T47D (cell line): ENCODE data around the gene PPIB.

ENCODE experiments used
- DNase-seq, 2 experiments: peaks; one replicate each; pipeline versions ENCODE4 v3.0.0 to v3.0.0-alpha.2; 2011 to 2012; ENCODE audit warnings: low read depth in 1 of 2, low spot score in 1 of 2
- JUND ChIP-seq: IDR thresholded peaks from 2 replicates; pipeline ENCODE4 v1.6.1; 2012; ENCODE audit warnings: low read depth
- in situ Hi-C: cut with HindIII; loops from 2 replicates; pipeline ENCODE4 v1.10.0; 2016; ENCODE audit warnings: low sequenced_read_pairs, low pct_unique_long_range_greater_than_20kb

The PPIB gene

DNA sequence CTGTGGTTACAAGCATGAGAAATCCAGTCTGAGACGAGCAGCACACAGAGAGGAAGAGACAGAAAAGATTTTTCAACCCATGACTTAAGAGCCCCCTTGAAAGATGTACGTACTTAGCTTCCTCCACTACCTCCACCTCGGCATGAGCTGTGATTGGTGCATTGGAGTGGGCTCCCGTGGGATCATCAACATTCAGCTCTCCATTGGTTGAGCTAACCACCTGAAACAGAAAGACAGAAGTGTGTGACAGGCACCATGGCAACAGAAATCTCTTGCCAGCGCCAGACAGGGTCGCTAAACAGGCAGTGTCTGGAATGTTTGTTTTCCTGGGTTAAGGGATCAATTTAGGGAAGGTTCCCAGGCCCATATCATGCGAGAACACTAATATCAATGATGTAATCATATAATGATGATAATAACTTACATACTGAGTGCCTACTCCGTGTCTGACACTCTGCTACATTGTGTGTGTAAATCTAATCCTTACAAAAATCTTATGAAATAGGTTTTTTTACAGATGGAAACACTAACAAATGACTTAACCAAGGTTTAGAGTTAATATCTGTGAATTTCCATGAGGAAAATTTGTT lies 17.5 kb upstream of the PPIB start:
- in situ Hi-C loops: no loop called here
- DNase-seq: no peak
- no peak for TF ChIP-seq JUND

DNA sequence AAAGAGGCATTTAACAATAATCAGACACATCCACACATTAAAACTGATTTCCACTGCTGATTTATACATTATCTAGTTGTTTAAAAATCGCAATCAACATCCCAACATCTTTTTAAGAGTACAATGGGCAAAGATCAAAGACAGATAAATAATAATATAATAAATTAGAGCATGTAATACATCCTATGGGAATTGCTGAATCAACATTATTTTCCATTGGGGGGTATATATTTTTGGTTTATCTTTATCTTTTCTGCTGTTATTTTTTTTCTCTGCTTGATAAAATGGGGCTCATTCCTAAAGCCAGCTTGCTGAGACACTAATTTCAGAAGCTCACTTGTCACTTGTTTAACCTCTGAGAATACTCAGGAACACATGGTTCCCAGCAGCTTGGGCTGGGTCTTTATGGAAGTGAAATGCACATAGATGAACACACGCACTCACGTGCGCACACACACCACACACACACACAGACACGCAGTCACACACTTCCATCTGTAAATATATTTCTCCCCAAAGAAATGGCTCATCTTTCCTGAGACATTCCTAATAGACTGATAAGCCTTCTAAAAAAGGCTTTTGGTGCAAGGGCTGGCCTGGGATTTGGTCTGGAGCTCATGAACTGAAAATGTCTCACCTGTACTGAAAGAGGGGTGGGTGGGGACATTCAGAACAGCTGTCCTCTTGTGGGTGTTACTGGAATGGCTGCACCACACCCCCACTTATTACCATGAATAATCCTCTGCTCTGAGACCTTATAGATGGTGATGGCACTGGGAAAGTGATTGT lies 3.5 kb upstream of the PPIB start:
- DNase-seq: no peak
- TF ChIP-seq JUND: no peak
- in situ Hi-C loops: no loop called here

DNA sequence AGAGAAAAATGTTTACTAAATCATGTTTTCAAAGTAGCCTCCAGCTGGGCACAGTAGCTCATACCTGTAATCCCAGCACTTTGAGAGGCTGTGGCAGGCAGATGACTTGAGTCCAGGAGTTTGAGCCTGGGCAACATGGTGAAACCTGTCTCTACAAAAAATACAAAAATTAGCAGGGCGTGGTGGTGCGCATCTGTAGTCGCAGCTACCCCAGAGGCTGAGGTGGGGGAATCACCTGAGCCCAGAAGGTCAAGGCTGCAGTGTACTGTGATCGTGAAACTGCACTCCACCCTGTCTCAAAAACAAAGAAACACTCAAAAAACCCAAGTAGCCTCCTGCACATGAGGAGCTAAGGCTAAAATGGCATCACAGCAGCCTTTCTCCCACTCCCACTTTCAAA lies 1.6 kb upstream of the PPIB start:
- no peak for DNase-seq
- in situ Hi-C loops: no loop called here
- TF ChIP-seq JUND: no peak

DNA sequence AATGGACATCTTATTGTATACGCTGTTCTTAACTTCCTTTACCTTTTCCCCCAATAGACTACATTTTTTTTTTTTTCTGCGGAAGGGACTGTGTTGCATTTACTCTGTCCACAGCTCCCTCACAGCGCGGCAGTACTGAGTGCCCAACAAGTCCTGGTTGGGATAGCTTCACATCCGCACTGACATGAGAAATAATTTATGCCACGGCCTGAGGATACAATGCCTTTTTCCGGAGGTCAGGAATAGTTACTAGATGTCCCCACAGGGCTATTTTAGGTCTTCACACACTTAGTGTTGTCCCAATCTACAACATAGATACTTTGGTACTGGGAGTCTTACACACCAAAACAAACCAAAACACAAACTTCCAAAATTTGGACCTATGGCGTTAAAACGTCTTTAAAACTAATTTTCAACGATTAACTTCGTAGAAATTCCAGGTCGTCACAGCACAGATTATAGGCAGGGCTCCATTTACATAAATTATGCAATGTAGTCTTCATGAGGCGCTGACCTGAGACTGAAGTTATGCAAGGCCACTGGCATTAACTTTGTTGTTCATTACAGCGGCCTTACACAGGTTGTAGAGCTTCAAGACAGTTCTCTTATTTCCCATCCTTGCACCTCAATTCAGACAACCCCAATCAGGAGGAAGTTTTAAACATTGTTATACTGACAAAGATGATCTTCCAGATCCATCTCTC lies 989 bp upstream of the PPIB start:
- TF ChIP-seq JUND: no peak
- peak in 1 of 2 experiments; percentile 55 for DNase-seq
- in situ Hi-C loops: no loop called here

DNA sequence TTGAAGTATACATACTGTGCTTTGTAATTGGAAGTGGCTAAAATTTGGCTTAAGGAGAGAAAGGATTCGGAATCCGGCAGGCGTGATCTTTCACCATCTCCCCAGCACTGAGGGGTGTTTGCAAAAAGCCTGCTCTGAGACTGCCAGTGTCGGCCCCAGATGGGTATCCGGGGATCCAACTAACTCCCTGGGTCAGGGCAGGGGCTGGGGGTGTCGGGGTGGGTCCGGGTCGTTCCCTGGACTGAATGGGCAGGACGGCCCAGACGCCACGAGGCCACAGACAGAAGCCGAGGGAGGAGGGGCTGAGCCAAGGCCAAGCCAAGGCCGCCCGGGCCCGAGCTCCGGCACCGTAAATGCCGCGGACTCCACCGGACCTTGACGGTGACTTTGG lies 349 bp downstream of the PPIB start:
- DNase-seq: no peak
- in situ Hi-C loops: no loop called here
- no peak for TF ChIP-seq JUND

DNA sequence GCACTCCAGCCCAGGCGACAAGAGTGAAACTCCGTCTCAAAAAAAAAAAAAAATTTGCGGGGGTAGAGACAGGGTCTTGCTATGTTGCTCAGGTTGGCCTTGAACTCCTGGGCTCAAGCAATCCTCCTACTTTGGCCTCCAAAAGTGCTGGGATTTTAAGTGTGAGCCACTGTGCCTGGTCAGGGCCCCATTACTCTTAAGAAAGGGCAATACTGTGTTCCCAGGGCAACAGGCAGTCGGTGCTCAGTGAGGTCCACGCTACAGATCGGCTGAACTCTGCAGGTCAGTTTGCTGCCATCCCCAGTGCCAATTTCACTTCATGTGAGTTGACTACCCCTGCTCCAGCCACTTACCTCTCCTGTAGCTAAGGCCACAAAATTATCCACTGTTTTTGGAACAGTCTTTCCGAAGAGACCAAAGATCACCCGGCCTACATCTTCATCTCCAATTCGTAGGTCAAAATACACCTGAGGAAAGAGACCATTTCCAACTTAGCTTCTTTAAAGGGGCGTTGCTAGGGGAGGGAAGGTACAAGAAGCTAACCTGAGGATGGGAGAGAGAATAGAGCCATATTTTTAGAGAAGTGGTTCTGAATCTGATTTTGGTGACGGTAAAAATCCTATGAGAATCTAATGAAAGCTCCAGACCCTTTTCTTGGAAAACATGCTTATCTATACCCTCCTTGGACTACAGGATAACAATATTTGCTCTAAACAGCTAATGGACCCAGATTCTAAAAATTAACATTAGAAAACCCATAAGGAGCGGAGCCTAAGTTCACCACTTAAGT lies 939 bp downstream of the PPIB start:
- in situ Hi-C loops: no loop called here

DNA sequence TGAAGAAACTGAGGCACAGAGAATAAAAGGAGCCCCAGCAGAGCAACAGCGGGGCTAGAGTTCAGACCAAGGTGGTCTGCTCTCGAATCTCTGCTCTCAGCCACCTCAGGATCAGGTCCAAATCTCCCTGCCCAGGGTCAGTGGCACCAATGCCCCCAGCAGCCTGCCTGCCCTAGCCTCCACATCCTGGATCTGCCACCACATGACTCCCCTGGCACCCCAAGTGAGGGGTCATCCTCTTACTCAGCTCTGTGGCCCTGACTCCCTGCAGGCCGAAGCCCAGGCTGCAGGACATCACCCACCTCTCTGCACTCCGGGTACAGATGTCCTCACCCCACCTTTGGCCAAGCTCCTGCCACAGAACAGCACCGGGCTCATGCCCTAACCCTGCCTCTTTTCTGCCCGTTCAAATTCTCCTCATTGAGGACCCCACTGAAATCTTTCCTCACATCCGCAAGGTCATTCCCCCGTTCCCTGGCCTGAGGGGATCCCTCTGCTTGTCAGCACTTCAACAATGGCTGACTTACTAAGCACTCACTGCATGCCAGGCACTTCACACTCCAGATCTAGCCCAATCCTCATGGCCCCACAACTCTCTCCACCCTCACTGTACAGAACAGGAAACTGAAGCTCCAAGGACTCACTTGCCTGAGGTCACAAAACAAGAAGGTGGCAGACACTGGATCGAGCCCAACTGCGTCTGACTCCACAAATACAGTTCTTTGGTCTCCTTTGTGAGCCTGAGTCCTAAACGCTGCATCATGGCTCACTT lies 4.3 kb downstream of the PPIB start:
- in situ Hi-C loops: no loop called here
- no peak for TF ChIP-seq JUND
- no peak for DNase-seq

More for the DNA sequence above, 939 bp downstream of the PPIB start:
- DNase-seq: no peak
- no peak for TF ChIP-seq JUND

DNA sequence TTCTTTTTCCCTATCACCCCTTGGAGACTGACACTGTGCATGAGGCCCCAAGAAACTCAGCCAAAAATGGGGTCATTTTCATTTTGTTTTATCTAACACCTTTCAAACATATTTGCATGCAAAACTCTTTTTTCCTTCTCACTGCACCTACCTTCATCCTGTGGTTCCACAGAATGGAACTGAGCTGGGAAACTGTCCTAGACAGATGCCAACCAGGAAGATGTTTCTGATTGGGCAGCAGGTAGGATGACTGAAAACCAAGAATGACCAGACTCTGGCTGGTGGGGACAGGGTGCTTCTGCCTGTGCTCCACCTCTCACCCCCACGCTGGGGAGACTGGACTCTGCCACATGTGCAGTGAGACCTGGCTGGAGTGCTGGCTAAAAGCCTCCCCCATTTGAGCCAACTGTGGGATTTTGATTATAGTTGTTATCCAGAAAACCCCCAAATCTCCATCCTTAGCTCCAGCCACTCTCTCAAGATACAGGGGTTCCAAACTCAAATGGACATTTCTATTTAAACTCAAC lies 5.2 kb downstream of the PPIB start:
- in situ Hi-C loops: no loop called here
- DNase-seq: no peak
- no peak for TF ChIP-seq JUND

DNA sequence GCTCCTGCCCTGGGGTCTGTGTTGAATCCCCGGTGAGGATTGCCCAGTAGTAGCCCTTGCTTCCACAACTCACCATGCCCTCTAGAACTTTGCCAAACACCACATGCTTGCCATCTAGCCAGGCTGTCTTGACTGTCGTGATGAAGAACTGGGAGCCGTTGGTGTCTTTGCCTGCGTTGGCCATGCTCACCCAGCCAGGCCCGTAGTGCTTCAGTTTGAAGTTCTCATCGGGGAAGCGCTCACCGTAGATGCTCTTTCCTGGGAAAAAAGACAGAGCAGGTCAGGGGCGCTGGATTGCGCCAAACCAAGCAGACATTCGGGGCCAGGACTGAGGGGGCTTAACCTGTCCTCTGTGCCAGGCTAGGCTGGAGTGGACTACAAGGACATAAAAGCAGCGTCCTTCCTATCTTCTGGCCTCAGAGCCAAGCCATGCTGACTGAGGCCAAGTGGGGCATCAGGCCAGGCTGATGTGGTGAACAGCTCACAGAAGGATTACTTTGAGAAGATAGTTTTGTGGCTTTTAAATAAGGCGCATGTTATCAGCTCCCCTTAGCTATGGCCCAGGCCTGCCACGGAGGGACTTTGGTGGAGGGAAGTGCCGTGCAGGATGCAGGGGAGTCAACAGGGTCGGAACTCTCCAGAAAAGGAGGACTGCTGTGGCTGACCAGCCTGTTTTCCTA lies 6.0 kb downstream of the PPIB start:
- in situ Hi-C loops: no loop called here
- no peak for DNase-seq
- no peak for TF ChIP-seq JUND

DNA sequence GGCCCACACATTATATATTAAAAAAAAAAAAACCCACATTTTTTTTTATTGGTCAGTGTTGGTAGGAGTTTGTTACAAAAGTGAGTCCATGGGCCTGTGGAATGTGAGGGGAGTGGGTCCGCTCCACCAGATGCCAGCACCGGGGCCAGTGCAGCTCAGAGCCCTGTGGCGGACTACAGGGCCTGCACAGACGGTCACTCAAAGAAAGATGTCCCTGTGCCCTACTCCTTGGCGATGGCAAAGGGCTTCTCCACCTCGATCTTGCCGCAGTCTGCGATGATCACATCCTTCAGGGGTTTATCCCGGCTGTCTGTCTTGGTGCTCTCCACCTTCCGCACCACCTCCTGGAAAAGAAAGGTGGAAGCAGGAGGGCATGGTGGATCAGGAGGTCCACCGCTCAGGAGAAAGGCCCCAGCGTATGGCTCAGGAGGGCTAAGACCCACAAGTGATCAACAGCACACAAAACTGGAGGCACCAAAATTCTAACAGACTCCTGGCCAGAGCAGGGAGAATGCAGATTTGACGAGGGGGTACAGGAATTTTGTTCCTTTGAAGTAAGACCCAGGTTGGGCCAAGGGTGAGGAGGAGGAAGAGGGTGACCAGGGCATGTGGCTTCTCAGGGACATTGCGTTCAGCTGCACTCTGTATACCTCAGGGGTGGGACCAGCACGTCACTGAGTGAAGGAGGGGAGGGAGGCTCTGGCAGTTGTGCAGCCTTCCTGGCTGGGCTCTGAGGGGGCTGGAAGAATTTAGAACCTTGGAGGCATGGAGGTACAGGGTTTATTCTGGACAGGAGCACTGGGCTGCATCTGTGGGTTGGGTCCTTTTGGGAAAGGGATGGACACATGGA lies 6.8 kb downstream of the PPIB start:
- no peak for DNase-seq
- in situ Hi-C loops: no loop called here
- no peak for TF ChIP-seq JUND
